Hepatocyte (in vitro differentiated cells): ENCODE results near the gene SLC31A1. TPM values are rescaled to one million over a fixed set of nuclear protein-coding genes. Genes with fewer than 3 reads are reported as not detected.

ENCODE experiments used
- DNase-seq: peaks from one replicate; pipeline ENCODE4 v3.0.0-alpha.2; 2016; ENCODE audit warnings: low spot score
- H2AFZ ChIP-seq: fragments of 200-600 bp; sonication (generic); 2 replicates; pipeline ENCODE4 v1.6.0; 2016; ENCODE audit warnings: antibody characterized with exemption, mild to moderate bottlenecking
- H3K27ac ChIP-seq: fragments of 200-600 bp; sonication (generic); 2 replicates; pipeline ENCODE4 v1.5.1; 2016; ENCODE audit warnings: mild to moderate bottlenecking
- H3K27me3 ChIP-seq: fragments of 200-600 bp; sonication (generic); 2 replicates; pipeline ENCODE4 v1.6.1; 2016
- H3K36me3 ChIP-seq: fragments of 200-600 bp; sonication (generic); replicated peaks from 2 replicates; pipeline ENCODE4 v1.5.1; 2016; ENCODE audit warnings: low read depth; ENCODE audit not compliant: insufficient read depth
- H3K4me1 ChIP-seq: fragments of 200-600 bp; sonication (generic); 2 replicates; pipeline ENCODE4 v1.5.1; 2016; ENCODE audit warnings: mild to moderate bottlenecking, moderate library complexity; ENCODE audit not compliant: insufficient read depth
- H3K4me2 ChIP-seq: fragments of 200-600 bp; sonication (generic); 2 replicates; pipeline ENCODE4 v1.6.0; 2016
- H3K4me3 ChIP-seq: fragments of 200-600 bp; sonication (generic); 2 replicates; pipeline ENCODE4 v1.5.1; 2016; ENCODE audit warnings: mild to moderate bottlenecking
- H3K79me2 ChIP-seq: fragments of 200-600 bp; sonication (generic); 2 replicates; pipeline ENCODE4 v1.6.0; 2017; ENCODE audit warnings: mild to moderate bottlenecking
- H3K9me2 ChIP-seq: fragments of 200-600 bp; sonication (generic); replicated peaks from 2 replicates; pipeline ENCODE4 v1.6.0; 2017; ENCODE audit warnings: mild to moderate bottlenecking; ENCODE audit not compliant: insufficient read depth
- H3K9me3 ChIP-seq: fragments of 200-600 bp; sonication (generic); 2 replicates; pipeline ENCODE4 v1.5.1; 2016; ENCODE audit warnings: low read depth, mild to moderate bottlenecking
- H4K20me1 ChIP-seq: fragments of 200-600 bp; sonication (generic); 2 replicates; pipeline ENCODE4 v1.6.0; 2016; ENCODE audit warnings: mild to moderate bottlenecking; ENCODE audit not compliant: insufficient read depth, poor library complexity, severe bottlenecking
- EZH2 ChIP-seq: fragments of 200-600 bp; sonication (generic); IDR thresholded peaks from 2 replicates; pipeline ENCODE4 v1.6.1; 2016; ENCODE audit warnings: antibody characterized with exemption, mild to moderate bottlenecking, borderline replicate concordance
- EZH2phosphoT487 ChIP-seq: fragments of 200-600 bp; sonication (generic); IDR thresholded peaks from one replicate; pipeline ENCODE4 v1.6.1; 2018; ENCODE audit warnings: antibody characterized with exemption, mild to moderate bottlenecking, low read depth, moderate library complexity; ENCODE audit not compliant: unreplicated experiment, severe bottlenecking
- WGBS: methylation state at CpG from one replicate; pipeline ENCODE4 v1.1.6; 2016; ENCODE audit warnings: low lambda C conversion rate; ENCODE audit errors: missing lambda C conversion rate; 5-methylcytosine and 5-hydroxymethylcytosine counted together
- polyA plus RNA-seq: library from polyadenylated mRNA; unstranded; fragments of >200 nt; fragmentation: Nextera tagmentation; extraction: Ambion mirVana; gene quantifications from 2 replicates; pipeline ENCODE4 v1.2.1, GENCODE V29; 2016
- total RNA-seq: library from RNA; depleted of rRNA; stranded (reverse); fragments of >200 nt; gene quantifications from 2 replicates; pipeline ENCODE4 v1.2.3, GENCODE V29; 2014
- TF ChIP-seq, protein P1 (sequence below): fragments of 200-600 bp; sonication (generic); IDR thresholded peaks from 2 replicates; pipeline ENCODE4 v1.5.1; 2016; ENCODE audit warnings: antibody characterized with exemption, mild to moderate bottlenecking; ENCODE audit not compliant: poor library complexity

Gene SLC31A1
- total and polyA plus RNA-seq, 2 experiments from 2014 or later = 29.7 to 43.3 TPM

DNA sequence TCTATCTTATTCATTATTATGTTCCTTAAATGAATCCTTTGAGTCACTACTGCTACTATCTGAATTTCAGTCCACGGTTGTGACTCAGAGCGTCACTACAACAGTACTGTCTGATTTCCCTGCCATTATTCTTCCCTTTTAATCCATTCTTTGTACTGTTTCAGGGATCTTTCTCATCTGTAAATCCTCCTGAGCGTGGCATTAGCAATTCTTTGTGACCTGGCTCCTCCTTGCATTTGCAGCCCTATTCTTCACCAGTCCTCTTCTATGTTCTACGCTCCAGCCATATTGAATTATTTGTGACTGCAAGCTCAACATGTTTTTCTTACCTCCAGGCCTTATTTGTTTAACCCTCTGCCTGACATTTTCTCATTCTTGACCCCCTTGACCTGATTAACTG lies 60.0 kb downstream of the SLC31A1 start:
- DNase-seq = no peak
- peaks cover 18% of the 10 kb centered on the region for H3K79me2 ChIP-seq
- no peak overlapping the region for H2AFZ ChIP-seq
- H3K4me3 ChIP-seq = no peak overlapping the region
- H3K4me2 ChIP-seq = no peak overlapping the region
- H3K36me3 ChIP-seq = no peaks in the 10 kb centered on the region
- TF ChIP-seq EZH2phosphoT487 = no peak
- TF ChIP-seq EZH2 = no peak
- TF ChIP-seq, protein P1, sequence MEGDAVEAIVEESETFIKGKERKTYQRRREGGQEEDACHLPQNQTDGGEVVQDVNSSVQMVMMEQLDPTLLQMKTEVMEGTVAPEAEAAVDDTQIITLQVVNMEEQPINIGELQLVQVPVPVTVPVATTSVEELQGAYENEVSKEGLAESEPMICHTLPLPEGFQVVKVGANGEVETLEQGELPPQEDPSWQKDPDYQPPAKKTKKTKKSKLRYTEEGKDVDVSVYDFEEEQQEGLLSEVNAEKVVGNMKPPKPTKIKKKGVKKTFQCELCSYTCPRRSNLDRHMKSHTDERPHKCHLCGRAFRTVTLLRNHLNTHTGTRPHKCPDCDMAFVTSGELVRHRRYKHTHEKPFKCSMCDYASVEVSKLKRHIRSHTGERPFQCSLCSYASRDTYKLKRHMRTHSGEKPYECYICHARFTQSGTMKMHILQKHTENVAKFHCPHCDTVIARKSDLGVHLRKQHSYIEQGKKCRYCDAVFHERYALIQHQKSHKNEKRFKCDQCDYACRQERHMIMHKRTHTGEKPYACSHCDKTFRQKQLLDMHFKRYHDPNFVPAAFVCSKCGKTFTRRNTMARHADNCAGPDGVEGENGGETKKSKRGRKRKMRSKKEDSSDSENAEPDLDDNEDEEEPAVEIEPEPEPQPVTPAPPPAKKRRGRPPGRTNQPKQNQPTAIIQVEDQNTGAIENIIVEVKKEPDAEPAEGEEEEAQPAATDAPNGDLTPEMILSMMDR = no peak
- H4K20me1 ChIP-seq = no peaks in the 10 kb centered on the region
- H3K27me3 ChIP-seq = no peaks in the 10 kb centered on the region
- WGBS = 98% methylated on average over 4 of the region's 4 CpGs
- H3K4me1 ChIP-seq = peaks cover 4% of the 10 kb centered on the region
- H3K9me3 ChIP-seq = no peaks in the 10 kb centered on the region
- H3K9me2 ChIP-seq = no peaks in the 10 kb centered on the region
- H3K27ac ChIP-seq = no peak overlapping the region

DNA sequence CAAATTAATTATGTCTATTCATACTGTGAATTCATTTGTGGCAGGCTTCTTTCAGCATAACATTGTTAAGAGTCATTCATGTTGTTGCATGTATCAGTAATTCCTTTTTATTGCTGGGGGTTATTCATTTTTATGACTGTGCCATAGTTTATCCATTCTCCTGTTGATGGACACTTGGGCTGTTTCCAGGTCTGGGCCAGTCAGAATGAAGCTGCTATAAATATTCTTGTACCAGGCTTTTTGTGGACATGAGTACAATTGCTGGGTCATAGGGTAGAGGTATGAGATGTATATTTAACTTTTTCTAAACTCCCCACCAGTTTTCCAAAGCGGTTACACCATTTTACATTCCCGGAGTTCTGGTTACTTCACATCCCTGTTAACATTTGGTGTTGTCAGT lies 67.7 kb downstream of the SLC31A1 start:
- Histone ChIP-seq H3K36me3 (peaks cover 3% of the 10 kb centered on the region), H3K27me3 (no peaks in the 10 kb centered on the region), H3K4me1 (no peaks in the 10 kb centered on the region), H3K4me2 (no peak overlapping the region), H3K27ac (peak overlapping the region; percentile 31), H2AFZ (no peak overlapping the region), H3K4me3 (no peak overlapping the region), H3K9me3 (no peaks in the 10 kb centered on the region), H3K9me2 (no peaks in the 10 kb centered on the region), H4K20me1 (no peaks in the 10 kb centered on the region), H3K79me2 (no peaks in the 10 kb centered on the region)
- TF ChIP-seq, protein P1 = no peak
- TF ChIP-seq EZH2 (no peak), EZH2phosphoT487 (no peak)
- 92% methylated on average over 2 of the region's 2 CpGs for WGBS
- no peak for DNase-seq

DNA sequence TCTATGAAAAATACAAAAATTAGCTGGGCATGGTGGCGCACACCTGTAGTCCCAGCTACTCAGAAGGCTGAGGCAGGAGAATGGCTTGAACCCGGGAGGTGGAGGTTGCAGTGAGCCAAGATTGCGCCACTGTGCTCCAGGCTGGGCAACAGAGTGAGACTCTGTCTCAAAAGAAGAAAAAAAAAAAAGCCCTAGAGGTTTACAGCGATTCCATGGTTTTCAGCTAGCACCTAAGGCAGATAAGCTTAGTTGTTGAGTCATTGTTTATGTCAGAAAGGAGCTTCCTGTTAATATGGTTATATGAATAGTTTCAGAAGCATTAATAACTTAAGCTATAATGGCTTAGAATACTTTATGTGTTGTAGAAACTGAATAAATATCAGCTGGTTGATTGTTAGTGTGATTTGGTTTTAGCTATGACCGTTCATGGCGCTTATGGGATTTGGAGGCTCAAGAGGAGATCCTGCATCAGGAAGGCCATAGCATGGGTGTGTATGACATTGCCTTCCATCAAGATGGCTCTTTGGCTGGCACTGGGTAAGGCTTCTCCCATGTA lies 68.8 kb downstream of the SLC31A1 start:
- 95% methylated on average over 6 of the region's 6 CpGs for WGBS
- H3K4me3 ChIP-seq = no peak overlapping the region
- H2AFZ ChIP-seq = no peak overlapping the region
- DNase-seq = no peak
- no peaks in the 10 kb centered on the region for H4K20me1 ChIP-seq
- no peaks in the 10 kb centered on the region for H3K79me2 ChIP-seq
- H3K9me3 ChIP-seq = no peaks in the 10 kb centered on the region
- no peak overlapping the region for H3K4me2 ChIP-seq
- H3K27ac ChIP-seq = no peak overlapping the region
- TF ChIP-seq EZH2 = no peak
- TF ChIP-seq, protein P1 = no peak
- TF ChIP-seq EZH2phosphoT487 = no peak
- H3K27me3 ChIP-seq = no peaks in the 10 kb centered on the region
- H3K36me3 ChIP-seq = peaks cover 3% of the 10 kb centered on the region
- H3K9me2 ChIP-seq = no peaks in the 10 kb centered on the region
- H3K4me1 ChIP-seq = no peaks in the 10 kb centered on the region
